Heart right ventricle (tissue), 16 donors: Measurements from ENCODE around the gene ST6GALNAC5. TPM values are rescaled to one million over a fixed set of nuclear protein-coding genes. Genes with fewer than 3 reads are reported as not detected.

Experiments used
- ATAC-seq, 8 donors: fragments of 200-7000 bp; cut with Tn5 transposase; one replicate each; pipeline ENCODE4 v1.9.1; 2020; ENCODE audit warnings: mild to moderate bottlenecking in 8 of 8, moderate library complexity in 8 of 8, moderate number of reproducible peaks in 1 of 8
- DNase-seq, 2 donors: peaks; one replicate each; pipeline ENCODE4 v3.0.0-alpha.2; 2020
- H3K27ac ChIP-seq, 10 donors: fragments of 200-600 bp; sonication (generic) in 2 of 10; one replicate each; pipeline versions ENCODE4 v1.5.0 to v1.8.0; 2020 to 2022; ENCODE audit warnings: mild to moderate bottlenecking in 3 of 10
- H3K27me3 ChIP-seq, 7 donors: fragments of 200-600 bp; one replicate each; pipeline ENCODE4 v1.8.0; 2021 to 2022; ENCODE audit warnings: mild to moderate bottlenecking in 2 of 7
- H3K36me3 ChIP-seq, 9 donors: fragments of 200-600 bp; sonication (generic) in 1 of 9; one replicate each; pipeline versions ENCODE4 v1.5.0 to v1.8.0; 2020 to 2022; ENCODE audit warnings: mild to moderate bottlenecking in 2 of 9
- H3K4me1 ChIP-seq, 9 donors: fragments of 200-600 bp; sonication (generic) in 1 of 9; one replicate each; pipeline versions ENCODE4 v1.5.0 to v1.8.0; 2020 to 2022; ENCODE audit warnings: mild to moderate bottlenecking in 4 of 9
- H3K4me3 ChIP-seq, 10 donors: fragments of 200-600 bp; sonication (generic) in 2 of 10; one replicate each; pipeline versions ENCODE4 v1.5.0 to v1.8.0; 2020 to 2022; ENCODE audit warnings: mild to moderate bottlenecking in 7 of 10, moderate library complexity in 2 of 10
- H3K9me3 ChIP-seq, 11 donors: fragments of 200-600 bp in 10 of 11; sonication (generic) in 2 of 11; one replicate each; pipeline versions ENCODE4 v1.5.0 to v1.8.0; 2013 to 2022; ENCODE audit warnings: mild to moderate bottlenecking in 2 of 11, control low read depth in 1 of 11, moderate library complexity in 1 of 11
- WGBS, 2 donors: extraction: QIAGEN DNeasy Blood & Tissue Kit; methylation state at CpG; one replicate each; pipeline ENCODE4 v1.1.7; 2013; ENCODE audit warnings: inconsistent platforms in 1 of 2; 5-methylcytosine and 5-hydroxymethylcytosine counted together
- intact Hi-C, 10 donors: fragments of 100-400 bp; cut with DNase I; formaldehyde crosslinking; loops; one replicate each; pipeline versions ENCODE4 v1.11.1 to v1.14.2; 2022
- polyA plus RNA-seq, 2 donors: library from polyadenylated mRNA; stranded (reverse); fragments of 200-250 nt; gene quantifications; one replicate each; pipeline ENCODE4 v1.2.3, GENCODE V29; 2013
- total RNA-seq, 10 donors: library from RNA; stranded (reverse); fragmentation: NEBNext Ultra II Directional in 3 of 10; extraction: Animal tissue kit (Norgen Biotek cat#: 25700) in 3 of 10; gene quantifications; one replicate each; pipeline versions ENCODE4 v1.2.1 to v1.2.4, GENCODE V29; 2021 to 2023
- TF ChIP-seq, protein P1 (sequence below), 9 donors: fragments of 200-600 bp; sonication (generic) in 2 of 9; IDR thresholded peaks; one replicate each; pipeline versions ENCODE4 v1.5.0 to v1.8.0; 2021 to 2022; ENCODE audit warnings: antibody characterized with exemption in 9 of 9, mild to moderate bottlenecking in 5 of 9, moderate library complexity in 1 of 9
- donor health status: Arrhythmogenic right ventricular cardiomyopathy.
- donor health status: ischemic (EF 13 %, LVEDD 7.1; RV severe dilation, severe dysfunction).
- donor health status: healthy with polysubstance abuse.
- donor health status: DM: no; HTN: yes; CAD: no.
- donor health status: DM: no; HTN: no; CAD: no.
- donor health status: ischemic (EF 25% LVEDD 6.9; RV normal size, moderate dysfunction).
- donor health status: ischemic (EF 25% LVEDD 5.7; RV mildly dilated, moderate dysfunction).
- donor health status: healthy.
- donor health status: DM: yes; HTN: yes; CAD: no.
- donor health status: Ischemic cardiomyopathy.
- donor health status: ischemic (EF 35%, LVEDD 5.7; RV mildly dilated, moderate dysfunction).
- donor health status: nonischemic (EF 11% LVEDD 7.7; RV severe dilation, severe dysfunction).
- donor health status: DM: yes; HTN: yes; CAD: no.
- donor health status: PGD.
- donor health status: ischemic (EF 29% LVEDD 5.4; RV normal size, mild dysfunction).
- donor health status: nonischemic (EF 23%, LVEDD 6.1; RV moderate dilation, normal function).

The ST6GALNAC5 gene
- total and polyA plus RNA-seq, 12 donors: 0.17 to 1.3 (median 0.35) TPM; not detected in 2

DNA sequence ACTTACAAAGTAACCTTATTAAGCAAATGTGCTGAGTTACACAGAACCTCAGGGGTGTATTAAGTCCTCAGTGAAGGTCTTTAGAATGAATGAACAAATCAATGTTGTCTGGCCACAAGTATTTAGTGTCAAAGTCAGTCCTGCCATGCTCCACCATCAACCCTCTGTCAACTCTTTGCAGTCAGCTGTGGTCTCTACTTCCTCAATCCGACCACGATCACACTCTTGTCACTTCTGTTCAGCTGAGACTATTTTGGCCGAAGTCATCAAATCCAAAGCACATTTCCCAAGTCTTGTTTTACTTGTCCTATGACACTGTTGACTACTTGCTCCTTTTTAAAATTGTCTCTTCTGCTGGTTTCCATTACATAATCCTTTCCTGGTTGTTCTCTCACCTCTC, 173.5 kb downstream of the ST6GALNAC5 start:
- TF ChIP-seq, protein P1, sequence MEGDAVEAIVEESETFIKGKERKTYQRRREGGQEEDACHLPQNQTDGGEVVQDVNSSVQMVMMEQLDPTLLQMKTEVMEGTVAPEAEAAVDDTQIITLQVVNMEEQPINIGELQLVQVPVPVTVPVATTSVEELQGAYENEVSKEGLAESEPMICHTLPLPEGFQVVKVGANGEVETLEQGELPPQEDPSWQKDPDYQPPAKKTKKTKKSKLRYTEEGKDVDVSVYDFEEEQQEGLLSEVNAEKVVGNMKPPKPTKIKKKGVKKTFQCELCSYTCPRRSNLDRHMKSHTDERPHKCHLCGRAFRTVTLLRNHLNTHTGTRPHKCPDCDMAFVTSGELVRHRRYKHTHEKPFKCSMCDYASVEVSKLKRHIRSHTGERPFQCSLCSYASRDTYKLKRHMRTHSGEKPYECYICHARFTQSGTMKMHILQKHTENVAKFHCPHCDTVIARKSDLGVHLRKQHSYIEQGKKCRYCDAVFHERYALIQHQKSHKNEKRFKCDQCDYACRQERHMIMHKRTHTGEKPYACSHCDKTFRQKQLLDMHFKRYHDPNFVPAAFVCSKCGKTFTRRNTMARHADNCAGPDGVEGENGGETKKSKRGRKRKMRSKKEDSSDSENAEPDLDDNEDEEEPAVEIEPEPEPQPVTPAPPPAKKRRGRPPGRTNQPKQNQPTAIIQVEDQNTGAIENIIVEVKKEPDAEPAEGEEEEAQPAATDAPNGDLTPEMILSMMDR (IDR thresholded peaks at IDR 0.05): no peak
- Histone ChIP-seq H3K27ac (no peak overlapping the region), H3K4me3 (no peak overlapping the region), H3K27me3 (peaks cover 0 to 8% (median 0%) of the 10 kb centered on the region in 7 donors), H3K4me1 (no peaks in the 10 kb centered on the region), H3K9me3 (peaks cover 0 to 5% (median 0%) of the 10 kb centered on the region in 11 donors), H3K36me3 (no peaks in the 10 kb centered on the region)
- DNase-seq (no peak), ATAC-seq (no peak)
- 82 to 85% methylated on average over 3 of the region's 3 CpGs for WGBS, 2 donors
- intact Hi-C loops: no loop called here

DNA sequence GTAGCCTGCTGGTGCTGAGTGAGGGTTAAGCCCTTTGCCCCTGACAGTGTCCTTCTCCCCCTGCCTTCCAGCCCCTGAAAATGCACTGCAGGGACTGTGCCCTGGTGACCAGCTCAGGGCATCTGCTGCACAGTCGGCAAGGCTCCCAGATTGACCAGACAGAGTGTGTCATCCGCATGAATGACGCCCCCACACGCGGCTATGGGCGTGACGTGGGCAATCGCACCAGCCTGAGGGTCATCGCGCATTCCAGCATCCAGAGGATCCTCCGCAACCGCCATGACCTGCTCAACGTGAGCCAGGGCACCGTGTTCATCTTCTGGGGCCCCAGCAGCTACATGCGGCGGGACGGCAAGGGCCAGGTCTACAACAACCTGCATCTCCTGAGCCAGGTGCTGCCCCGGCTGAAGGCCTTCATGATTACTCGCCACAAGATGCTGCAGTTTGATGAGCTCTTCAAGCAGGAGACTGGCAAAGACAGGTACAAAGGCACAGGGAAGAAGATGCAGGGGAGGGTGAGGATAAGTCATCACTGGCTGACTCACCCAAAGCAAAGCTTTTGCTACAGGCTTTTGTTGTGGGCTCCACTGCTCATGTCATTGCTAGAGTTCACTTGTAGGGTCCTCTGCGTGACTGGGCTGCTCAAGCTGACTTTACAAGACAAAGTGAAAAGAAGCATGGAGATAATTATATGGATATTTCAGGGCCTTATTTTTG, 177.0 kb downstream of the ST6GALNAC5 start:
- intact Hi-C loops: no loop called here
- TF ChIP-seq, protein P1 (IDR thresholded peaks at IDR 0.05): no peak

DNA sequence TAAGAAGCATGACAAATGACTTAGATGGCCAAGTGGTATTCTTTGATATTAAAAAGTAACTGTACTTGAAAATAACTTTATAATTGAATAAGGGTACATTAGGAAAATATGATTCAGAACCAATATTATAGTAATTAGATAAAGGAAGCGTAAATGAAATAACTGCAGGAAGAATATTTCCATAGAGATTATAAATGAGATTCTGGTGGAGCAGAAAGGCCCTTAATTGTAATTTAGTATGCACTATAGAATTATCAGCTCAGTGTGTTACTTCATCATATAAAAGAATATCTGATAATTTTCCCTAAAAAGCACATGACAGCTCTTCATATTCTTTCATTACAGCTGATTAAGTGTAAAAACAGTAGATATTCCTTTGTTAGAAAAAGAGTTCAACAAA, 180.3 kb downstream of the ST6GALNAC5 start:
- Histone ChIP-seq H3K36me3 (no peaks in the 10 kb centered on the region), H3K9me3 (no peaks in the 10 kb centered on the region), H3K27ac (no peak overlapping the region), H3K27me3 (peaks cover 0 to 4% (median 0%) of the 10 kb centered on the region in 7 donors), H3K4me1 (no peaks in the 10 kb centered on the region), H3K4me3 (no peak overlapping the region)
- intact Hi-C loops: no loop called here
- DNase-seq (no peak), ATAC-seq (no peak)
- TF ChIP-seq, protein P1 (IDR thresholded peaks at IDR 0.05): no peak
- 92 to 93% methylated on average over 1 of the region's 1 CpG for WGBS, 2 donors

More for the DNA sequence above, 177.0 kb downstream of the ST6GALNAC5 start:
- H3K4me3 ChIP-seq: no peak overlapping the region
- no peak overlapping the region for H3K27ac ChIP-seq
- 93 to 95% methylated on average over 20 of the region's 20 CpGs for WGBS, 2 donors
- H3K36me3 ChIP-seq: no peaks in the 10 kb centered on the region
- H3K27me3 ChIP-seq: peaks cover 0 to 8% (median 0%) of the 10 kb centered on the region in 7 donors
- H3K9me3 ChIP-seq: no peaks in the 10 kb centered on the region
- no peak for DNase-seq
- no peaks in the 10 kb centered on the region for H3K4me1 ChIP-seq
- no peak for ATAC-seq

DNA sequence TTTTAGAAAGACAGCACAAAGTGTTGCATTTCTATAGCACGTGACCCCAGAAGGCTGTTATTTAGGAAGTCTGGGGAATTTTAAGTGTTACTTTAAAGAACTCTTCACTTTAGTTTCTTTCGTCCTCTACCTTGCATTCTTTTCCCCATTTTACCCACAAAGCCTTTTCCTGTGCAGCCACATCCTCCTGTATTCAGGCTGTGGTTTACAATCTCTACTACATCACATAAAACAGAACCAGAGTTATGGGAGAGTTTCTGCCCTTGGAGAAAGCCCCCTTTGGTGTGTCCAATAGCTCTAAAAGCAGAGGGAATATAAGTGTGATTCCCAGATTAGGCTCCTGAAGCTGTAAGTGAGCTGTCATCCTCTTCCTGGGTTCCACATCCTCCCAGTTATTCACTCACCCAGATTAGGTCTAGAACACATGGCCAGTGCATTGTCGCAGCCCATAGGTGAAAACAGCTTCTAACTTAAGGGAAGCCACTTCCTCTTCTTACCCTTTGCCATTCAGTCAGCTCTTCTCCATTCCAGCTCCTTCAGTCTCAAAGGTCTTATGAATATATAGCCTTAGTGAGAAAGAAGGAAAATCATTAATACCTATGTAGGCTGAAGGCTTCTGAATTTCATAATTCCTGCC, 180.8 kb downstream of the ST6GALNAC5 start:
- H3K9me3 ChIP-seq: no peaks in the 10 kb centered on the region
- 77% methylated on average over 3 of the region's 3 CpGs for WGBS, 2 donors
- no peak overlapping the region for H3K4me3 ChIP-seq
- ATAC-seq (no peak), DNase-seq (no peak)
- no peaks in the 10 kb centered on the region for H3K4me1 ChIP-seq
- peaks cover 0 to 4% (median 0%) of the 10 kb centered on the region in 7 donors for H3K27me3 ChIP-seq
- TF ChIP-seq, protein P1 (IDR thresholded peaks at IDR 0.05): no peak
- H3K36me3 ChIP-seq: no peaks in the 10 kb centered on the region
- H3K27ac ChIP-seq: no peak overlapping the region
- intact Hi-C loops: no loop called here
